NCI-H2171 (cell line): ENCODE results near the gene GPR78.
A peak's percentile ranks its signal among the peaks of the same experiment; 100 is the strongest.

ENCODE experiments used
- DNase-seq: peaks from one replicate; lab custom pipeline; 2025; lab: John Stamatoyannopoulos, UW

Gene GPR78

DNA sequence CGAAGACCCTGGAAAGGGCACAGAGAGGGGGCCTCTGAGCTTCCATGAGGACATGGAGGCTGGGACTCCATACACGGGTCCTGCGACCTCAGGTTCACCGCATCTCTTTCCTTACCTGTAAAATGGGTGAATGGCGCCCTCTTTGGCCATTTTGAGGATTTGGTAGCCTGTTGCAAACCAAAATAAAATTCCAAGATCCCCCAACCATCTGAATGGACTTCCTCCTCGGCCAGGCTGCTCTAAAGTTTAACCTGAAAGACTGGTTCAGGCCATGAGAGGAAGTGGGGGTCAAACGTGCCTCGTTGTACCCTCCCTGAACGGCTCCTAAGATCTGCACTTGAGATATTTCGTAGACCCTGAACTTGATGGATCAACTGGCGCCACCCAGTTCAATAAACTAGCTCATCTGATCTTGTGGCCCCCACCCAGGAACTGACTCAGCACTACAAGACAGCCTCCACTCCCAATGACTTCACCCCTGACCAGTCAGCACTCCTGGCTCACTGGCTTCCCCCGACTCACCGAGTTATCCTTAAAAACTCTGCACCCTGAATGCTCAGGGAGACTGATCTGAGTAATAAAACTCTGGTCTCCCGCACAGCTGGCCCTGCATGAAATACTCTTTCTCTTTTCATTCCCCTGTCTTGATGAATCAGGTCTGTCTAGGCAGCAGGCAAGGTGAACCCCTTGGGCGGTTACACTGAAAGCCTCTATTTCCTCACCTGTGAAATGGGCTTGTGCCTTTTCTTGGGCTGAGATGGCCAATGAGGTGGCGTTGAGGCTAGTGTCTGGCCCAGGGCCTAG, 32.9 kb upstream of the GPR78 start:
- no peak for DNase-seq

GRCh38 chr4:8547912-8548730, 32.1 kb upstream of the GPR78 start:
- DNase-seq = no peak

DNA sequence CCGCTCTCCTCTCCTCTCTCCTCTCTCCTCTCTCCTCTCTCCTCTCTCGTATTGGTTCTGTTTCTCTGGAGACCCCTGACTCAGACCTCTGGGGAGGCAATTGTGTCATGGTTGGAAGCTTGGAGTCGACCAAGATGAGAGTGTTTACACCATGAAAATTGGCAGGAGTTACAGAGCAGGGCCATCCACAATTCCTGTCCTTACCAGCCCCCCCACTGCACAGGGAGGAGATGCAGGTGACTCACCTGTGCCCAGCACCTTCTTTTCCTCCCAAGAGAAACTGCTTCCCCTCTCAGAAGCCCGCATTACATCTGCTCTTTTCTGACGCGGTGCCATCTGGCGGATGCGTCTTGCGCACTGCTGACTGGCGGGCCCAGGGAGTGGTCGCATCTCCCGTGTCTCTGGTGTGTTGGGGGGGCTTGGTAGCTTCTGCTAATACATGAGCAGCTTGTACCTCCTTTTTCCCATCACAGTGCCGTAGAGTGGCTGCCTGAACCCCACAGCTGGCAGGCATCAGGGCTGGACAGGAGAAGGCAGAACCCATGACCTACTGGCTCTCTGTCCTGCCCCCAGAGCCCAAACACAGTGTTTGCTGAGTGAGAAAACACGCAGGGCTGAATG, 31.4 kb upstream of the GPR78 start:
- peak; percentile 45 for DNase-seq

- DNase-seq = no peak
Observed at GRCh38 chr4:8549352-8549931, 30.8 kb upstream of the GPR78 start.

GRCh38 chr4:8550691-8551090, 29.5 kb upstream of the GPR78 start:
- no peak for DNase-seq

- DNase-seq = no peak
Observed at GRCh38 chr4:8552024-8552423, 28.2 kb upstream of the GPR78 start.

DNA sequence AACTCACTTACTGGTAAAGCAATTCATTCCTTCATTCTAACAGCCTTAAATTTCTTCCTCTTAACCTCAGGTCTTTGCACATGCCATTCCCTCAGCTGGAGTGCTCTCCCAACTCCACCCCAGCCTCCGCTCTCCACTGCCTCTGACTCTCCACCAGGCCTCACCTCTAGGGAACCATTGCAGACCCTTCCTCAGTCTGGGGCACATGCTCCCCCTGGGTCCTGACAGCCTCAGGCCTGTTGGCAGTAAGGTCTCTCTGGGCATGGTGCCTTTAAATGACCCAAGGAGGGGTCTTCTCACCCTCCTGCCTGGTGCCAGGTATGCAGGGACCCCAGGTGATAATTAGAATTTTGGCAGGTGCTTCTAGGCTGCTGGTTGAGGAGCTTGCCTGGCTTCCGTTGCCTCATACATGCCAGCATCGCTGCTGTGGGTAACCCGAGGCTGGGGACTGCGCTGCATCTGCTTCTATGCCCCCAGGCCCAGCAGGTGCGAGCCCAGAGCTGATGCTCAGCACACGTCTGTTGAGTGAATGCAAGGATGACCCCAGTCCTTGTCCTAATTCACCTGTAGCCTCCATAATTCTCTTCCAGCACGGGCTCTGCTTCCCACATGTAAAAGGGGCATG, 27.5 kb upstream of the GPR78 start:
- DNase-seq = no peak

DNA sequence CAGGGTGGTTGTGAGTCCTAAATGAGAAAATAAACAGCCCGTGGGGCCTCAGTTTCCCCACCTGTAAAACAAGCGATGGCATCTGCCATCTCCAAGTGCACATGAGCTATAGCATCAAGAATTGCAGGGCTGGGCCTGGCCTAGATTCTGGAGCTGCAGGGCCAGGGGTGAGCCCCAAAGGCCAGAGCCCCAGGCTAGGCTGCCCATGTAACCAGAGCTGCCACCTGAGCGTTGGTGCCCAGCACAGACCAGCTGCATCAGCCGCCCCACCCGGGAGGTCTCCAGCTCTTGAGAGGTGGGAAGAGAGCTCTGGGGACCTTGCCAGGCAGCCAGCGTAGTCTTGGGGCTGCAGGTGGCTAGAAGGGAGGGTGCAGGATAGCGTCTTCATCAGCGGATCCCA, 27.0 kb upstream of the GPR78 start:
- DNase-seq = no peak

DNA sequence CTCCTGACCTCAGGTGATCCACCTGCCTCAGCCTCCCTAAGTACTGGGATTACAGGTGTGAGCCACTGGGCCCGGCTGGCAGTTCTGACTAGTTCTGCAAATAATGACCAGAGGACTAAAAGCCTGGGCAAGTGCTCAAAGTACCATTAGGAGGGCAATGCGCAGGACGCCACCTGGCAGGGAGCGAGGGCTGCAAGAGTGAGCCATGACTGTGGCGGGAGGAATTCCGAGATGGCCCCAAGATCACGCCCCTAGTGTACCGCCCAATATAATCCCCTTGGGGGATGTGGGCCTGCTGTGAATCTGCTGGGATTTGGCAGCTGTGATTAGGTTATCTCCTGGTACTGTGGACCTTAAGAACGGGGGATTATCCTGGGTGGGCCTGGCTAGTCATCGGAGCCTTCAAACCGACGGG, 26.2 kb upstream of the GPR78 start:
- DNase-seq = no peak

DNA sequence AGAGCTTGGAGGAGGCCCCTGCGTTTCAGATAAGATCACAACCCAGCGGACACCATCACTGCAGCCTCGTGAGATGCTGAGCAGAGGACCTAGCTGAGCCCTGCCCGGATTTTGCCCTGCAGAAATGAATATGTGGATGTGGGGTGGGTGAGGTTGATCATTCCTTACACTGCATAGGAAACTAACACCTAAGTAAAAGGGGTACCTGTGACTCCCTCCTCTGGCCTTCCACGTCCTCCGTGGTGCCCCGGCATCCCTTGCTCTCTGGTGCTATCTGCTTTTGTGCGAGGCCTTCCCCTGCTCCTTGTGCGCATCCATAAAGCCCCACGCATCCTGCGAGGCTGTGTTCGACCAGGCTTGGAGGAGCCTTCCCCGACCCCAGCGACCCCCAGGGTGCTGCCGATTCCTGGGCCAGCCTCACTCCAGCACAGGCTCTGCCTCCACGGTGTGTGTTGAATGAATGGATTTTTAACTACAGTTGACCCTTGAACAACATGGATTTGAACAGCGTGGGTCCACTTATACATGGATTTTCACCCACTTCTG, 25.6 kb upstream of the GPR78 start:
- DNase-seq = no peak

- no peak for DNase-seq
Observed at GRCh38 chr4:8555716-8556115, 24.5 kb upstream of the GPR78 start.

GRCh38 chr4:8556341-8557150, 23.6 kb upstream of the GPR78 start:
- DNase-seq = no peak

- DNase-seq = no peak
Observed at GRCh38 chr4:8557151-8558076, 22.8 kb upstream of the GPR78 start.

- no peak for DNase-seq
Observed at GRCh38 chr4:8558080-8558960, 21.9 kb upstream of the GPR78 start.

- DNase-seq = no peak
Observed at GRCh38 chr4:8559011-8559410, 21.2 kb upstream of the GPR78 start.

DNA sequence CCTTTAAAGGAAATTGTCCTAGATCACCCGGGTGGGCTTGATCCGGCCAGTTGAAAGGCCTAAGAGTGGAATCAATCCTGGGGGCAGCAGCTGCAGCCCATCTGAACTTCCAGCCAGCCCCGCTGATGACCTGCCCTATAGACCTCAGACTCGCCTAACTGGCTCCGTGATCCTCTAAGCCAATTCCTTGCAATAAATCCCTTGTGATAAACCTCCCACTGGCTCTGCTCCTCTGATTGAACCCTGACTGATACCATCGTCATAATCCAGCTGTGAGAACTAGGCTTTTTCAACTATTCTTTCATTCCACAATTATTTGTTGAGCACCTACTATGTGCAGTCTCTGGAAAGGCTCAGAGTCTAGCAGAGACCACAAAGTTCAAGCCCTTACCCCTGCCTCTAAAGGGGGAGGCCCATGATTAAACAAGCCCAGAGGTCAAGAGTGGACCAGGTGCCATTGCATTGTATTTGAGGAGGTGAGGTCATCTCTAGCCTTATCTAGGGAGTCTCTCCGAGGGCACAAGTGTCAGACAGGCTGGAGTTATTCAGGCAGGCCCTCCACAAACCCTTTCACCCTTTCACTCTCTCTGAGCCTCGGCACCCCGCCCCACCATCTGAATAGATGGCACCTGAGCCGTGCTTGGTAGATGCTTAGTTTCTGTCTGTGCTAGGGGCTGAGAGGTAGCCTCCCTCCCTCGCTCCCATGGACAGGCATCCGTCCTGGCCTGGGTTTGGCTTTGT, 20.5 kb upstream of the GPR78 start:
- no peak for DNase-seq

GRCh38 chr4:8560265-8561047, 19.7 kb upstream of the GPR78 start:
- DNase-seq = no peak
